ENCODE measurements around the gene ZNF837.
A peak's percentile ranks its signal among the peaks of the same experiment; 100 is the strongest.

The ZNF837 gene

DNA sequence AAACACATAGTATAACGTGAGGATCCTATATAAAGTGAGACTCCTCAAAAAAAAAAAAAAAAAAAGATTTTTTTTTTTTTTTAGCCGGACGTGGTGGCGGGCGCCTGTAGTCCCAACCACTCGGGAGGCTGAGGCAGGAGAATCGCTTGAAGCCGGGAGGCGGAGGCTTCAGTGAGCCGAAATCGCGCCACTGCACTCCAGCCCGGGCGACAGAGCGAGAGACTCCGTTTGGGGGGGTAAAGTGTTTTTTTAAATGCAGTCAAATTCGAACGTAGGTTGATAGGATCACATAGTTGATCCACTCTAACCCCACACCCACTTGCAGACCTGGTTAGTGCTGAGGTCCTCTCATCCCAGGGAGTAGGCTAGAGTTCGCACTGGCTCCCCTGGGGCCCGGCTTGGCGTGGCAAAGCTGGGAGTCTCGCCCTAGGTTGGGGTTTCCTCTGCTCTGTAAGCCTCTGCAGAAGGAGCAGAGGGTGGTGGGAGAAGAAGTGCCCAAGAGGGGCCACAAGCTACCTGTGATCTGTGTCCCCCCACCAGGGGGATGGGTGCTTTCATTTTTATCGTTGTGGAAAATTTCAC, 21.1 kb upstream of the ZNF837 start:
- TF ChIP-seq, protein P1, sequence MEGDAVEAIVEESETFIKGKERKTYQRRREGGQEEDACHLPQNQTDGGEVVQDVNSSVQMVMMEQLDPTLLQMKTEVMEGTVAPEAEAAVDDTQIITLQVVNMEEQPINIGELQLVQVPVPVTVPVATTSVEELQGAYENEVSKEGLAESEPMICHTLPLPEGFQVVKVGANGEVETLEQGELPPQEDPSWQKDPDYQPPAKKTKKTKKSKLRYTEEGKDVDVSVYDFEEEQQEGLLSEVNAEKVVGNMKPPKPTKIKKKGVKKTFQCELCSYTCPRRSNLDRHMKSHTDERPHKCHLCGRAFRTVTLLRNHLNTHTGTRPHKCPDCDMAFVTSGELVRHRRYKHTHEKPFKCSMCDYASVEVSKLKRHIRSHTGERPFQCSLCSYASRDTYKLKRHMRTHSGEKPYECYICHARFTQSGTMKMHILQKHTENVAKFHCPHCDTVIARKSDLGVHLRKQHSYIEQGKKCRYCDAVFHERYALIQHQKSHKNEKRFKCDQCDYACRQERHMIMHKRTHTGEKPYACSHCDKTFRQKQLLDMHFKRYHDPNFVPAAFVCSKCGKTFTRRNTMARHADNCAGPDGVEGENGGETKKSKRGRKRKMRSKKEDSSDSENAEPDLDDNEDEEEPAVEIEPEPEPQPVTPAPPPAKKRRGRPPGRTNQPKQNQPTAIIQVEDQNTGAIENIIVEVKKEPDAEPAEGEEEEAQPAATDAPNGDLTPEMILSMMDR (IDR thresholded peaks at IDR 0.05; ENCODE audit: insufficient read depth, low read length, poor library complexity, severe bottlenecking) = no peak
- peak overlapping the region; percentile 76 for H3K4me3 ChIP-seq (replicated peaks; ENCODE audit: low read depth, low read length)
- no peak for DNase-seq (ENCODE audit: extremely low read depth, insufficient read length)
- no peaks in the 10 kb centered on the region for H3K27me3 ChIP-seq (replicated peaks; ENCODE audit: control insufficient read depth, insufficient read depth, low read length)
- no peaks in the 10 kb centered on the region; the same call in 1 of the 2 replicates for H3K36me3 ChIP-seq (ENCODE audit: control insufficient read depth, insufficient read depth, low read length)

DNA sequence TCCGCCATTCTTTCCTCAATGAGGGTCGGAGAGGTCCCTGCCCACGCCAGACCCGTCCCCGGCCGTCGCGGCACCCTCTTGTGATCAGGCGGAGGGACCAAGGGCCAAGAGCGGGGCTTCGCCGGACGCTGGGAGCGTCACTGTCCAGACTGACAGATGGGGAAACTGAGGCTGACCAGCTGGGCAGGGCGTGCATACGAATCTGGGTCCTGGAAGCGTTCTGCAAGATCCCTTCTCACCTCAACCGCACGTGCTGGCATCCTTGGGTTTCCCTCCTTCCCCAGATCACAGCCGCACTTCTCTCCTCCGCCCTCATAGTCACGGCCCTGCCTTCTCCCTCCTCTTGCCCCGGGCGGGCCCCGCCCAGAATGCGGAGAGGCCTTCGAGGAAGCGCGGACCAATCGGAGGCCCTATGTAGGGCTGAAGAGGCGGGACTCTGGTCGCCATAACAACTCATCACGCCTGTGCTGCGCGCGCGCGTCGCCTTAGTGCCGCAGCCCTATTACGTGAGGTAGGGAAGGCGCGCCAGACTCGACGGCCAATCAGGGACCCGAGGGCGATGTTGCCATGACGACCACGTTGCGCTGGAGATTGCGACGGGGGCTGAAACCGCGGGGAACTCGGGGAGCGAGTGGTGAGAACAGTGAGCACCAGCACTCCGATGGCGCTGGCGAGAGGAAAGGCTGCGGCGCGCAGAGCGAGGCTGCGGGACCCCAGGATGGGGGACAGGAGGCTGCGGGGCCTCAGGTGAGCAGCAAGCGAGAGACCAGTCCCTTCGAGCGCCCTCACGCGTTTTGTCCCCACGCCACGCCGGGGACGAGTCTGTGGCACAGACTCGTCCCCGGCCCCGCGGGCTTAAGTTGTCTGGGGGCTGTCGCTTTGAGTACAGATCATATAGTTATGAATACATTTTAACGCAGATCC, 20.3 kb upstream of the ZNF837 start:
- Histone ChIP-seq H3K36me3 (ENCODE audit: control insufficient read depth, insufficient read depth, low read length) (no peaks in the 10 kb centered on the region; the same call in 1 of the 2 replicates), H3K27me3 (replicated peaks; ENCODE audit: control insufficient read depth, insufficient read depth, low read length) (no peaks in the 10 kb centered on the region), H3K4me3 (replicated peaks; ENCODE audit: low read depth, low read length) (peak overlapping the region; percentile 76)
- peak; percentile 99 for DNase-seq (ENCODE audit: extremely low read depth, insufficient read length)
- TF ChIP-seq, protein P1 (IDR thresholded peaks at IDR 0.05; ENCODE audit: insufficient read depth, low read length, poor library complexity, severe bottlenecking) = no peak

DNA sequence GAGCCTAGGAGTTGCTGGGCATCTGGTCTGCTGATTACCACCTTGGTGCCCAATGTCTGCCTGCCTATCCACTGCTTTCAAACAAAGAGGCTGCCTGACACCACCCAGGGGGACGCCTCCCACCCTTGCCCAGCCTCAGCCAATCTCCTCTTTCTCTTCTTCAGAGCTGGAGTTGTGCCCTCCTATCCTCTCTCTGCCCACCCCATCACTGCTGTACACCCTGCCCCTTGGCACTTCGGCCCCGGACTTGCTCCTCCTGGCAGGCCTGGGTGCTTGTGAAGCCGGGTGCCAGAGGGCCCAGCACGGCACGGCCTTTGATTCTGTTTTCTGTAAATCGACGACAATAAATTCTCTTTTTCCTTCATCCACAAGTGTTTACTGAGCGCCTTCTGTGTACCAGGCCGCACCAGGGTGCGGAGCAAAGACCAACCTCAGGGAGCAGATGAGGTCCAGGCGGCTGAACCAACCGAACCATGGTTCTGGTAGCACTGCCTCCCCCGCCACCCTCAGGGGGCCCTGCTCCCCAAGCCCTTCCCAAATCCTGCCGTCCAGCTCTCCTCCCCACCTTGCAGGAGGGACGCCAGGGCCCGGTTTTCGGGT, 19.6 kb upstream of the ZNF837 start:
- TF ChIP-seq, protein P1 (IDR thresholded peaks at IDR 0.05; ENCODE audit: insufficient read depth, low read length, poor library complexity, severe bottlenecking) = no peak
- H3K27me3 ChIP-seq (replicated peaks; ENCODE audit: control insufficient read depth, insufficient read depth, low read length) = no peaks in the 10 kb centered on the region
- no peak for DNase-seq (ENCODE audit: extremely low read depth, insufficient read length)
- H3K36me3 ChIP-seq (ENCODE audit: control insufficient read depth, insufficient read depth, low read length) = peaks cover 1% of the 10 kb centered on the region
- H3K4me3 ChIP-seq (replicated peaks; ENCODE audit: low read depth, low read length) = peak overlapping the region; percentile 43

DNA sequence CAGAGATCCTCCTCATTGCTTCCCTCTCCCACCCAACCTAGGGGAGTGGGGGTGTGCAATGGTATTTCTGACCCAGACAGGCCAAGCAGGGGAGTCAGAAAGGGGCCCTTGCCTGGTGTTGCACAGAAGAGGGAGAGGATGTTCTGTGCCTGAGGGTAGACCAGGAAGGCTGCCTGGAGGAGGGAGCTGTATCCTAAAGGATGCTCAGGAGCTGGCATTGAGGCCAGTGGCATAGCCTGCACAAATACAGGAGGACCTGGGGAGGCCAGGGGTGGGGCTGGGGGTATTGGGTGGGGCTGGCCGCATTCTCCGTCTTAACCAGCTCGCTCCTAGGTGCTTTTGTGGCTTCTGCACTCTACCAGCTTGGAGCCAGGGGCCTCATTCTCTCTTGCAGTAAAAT, 19.1 kb upstream of the ZNF837 start:
- Histone ChIP-seq H3K27me3 (replicated peaks; ENCODE audit: control insufficient read depth, insufficient read depth, low read length) (no peaks in the 10 kb centered on the region), H3K36me3 (ENCODE audit: control insufficient read depth, insufficient read depth, low read length) (peaks cover 6% of the 10 kb centered on the region), H3K4me3 (replicated peaks; ENCODE audit: low read depth, low read length) (no peak overlapping the region)
- TF ChIP-seq, protein P1 (IDR thresholded peaks at IDR 0.05; ENCODE audit: insufficient read depth, low read length, poor library complexity, severe bottlenecking) = no peak
- DNase-seq (ENCODE audit: extremely low read depth, insufficient read length) = no peak

DNA sequence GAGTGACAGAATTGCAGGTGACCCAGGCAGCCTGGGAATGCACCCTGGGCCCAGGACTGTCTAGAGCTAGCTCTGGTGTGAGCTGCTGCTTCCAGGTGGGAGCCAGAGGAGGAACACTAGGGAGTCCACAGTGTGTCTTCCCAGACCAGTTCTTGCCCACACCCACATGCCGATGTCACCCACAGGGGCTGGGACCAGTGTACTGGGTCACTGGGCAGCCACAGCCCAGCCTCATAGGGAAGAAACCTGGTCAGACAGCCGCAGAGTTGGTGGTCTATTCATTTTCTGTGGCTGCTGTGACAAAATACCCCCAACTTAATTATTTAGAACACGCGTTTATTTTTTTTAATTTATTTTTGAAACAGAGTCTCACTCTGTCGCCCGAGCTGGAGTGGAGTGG, 17.7 kb upstream of the ZNF837 start:
- Histone ChIP-seq H3K36me3 (ENCODE audit: control insufficient read depth, insufficient read depth, low read length) (peaks cover 17% of the 10 kb centered on the region), H3K27me3 (replicated peaks; ENCODE audit: control insufficient read depth, insufficient read depth, low read length) (no peaks in the 10 kb centered on the region), H3K4me3 (replicated peaks; ENCODE audit: low read depth, low read length) (no peak overlapping the region)
- no peak for DNase-seq (ENCODE audit: extremely low read depth, insufficient read length)
- TF ChIP-seq, protein P1 (IDR thresholded peaks at IDR 0.05; ENCODE audit: insufficient read depth, low read length, poor library complexity, severe bottlenecking) = no peak

All from GM06990 (cell line).